ENCODE data around the gene MAGOHB. TPM values are rescaled to one million over a fixed set of nuclear protein-coding genes. Genes with fewer than 3 reads are reported as not detected.

Gene MAGOHB
- total RNA-seq, 1 experiment from 2014 or later: 22.5 TPM

DNA sequence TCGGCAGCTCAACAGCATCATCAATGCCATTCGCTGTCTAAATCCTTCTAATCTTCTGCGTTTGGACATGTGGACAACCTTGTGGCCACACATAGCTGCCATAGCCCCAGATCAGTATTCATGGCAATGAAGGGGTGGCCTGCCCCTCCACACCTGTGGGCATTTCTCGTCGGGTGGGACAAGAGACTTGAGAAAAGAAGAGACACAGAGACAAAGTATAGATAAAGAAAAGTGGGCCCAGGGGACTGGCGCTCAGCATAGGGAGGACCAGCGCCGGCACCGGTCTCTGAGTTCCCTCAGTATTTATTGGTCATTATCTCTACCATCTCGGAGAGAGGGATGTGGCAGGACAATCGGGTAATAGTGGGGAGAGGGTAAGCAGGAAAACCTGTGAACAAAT lies 42.3 kb downstream of the MAGOHB start:
- POLR2A ChIA-PET: no interaction called here
- TF ChIP-seq SIN3A (IDR thresholded peaks at IDR 0.05; ENCODE audit: borderline replicate concordance, insufficient read depth, low read depth, low read length) (no peak), TCF7L2 (IDR thresholded peaks at IDR 0.05; ENCODE audit: low read depth, low read length) (no peak), POLR2AphosphoS5 (IDR thresholded peaks at IDR 0.05; ENCODE audit: low read depth, low read length) (no peak)
- TF ChIP-seq, protein P1, sequence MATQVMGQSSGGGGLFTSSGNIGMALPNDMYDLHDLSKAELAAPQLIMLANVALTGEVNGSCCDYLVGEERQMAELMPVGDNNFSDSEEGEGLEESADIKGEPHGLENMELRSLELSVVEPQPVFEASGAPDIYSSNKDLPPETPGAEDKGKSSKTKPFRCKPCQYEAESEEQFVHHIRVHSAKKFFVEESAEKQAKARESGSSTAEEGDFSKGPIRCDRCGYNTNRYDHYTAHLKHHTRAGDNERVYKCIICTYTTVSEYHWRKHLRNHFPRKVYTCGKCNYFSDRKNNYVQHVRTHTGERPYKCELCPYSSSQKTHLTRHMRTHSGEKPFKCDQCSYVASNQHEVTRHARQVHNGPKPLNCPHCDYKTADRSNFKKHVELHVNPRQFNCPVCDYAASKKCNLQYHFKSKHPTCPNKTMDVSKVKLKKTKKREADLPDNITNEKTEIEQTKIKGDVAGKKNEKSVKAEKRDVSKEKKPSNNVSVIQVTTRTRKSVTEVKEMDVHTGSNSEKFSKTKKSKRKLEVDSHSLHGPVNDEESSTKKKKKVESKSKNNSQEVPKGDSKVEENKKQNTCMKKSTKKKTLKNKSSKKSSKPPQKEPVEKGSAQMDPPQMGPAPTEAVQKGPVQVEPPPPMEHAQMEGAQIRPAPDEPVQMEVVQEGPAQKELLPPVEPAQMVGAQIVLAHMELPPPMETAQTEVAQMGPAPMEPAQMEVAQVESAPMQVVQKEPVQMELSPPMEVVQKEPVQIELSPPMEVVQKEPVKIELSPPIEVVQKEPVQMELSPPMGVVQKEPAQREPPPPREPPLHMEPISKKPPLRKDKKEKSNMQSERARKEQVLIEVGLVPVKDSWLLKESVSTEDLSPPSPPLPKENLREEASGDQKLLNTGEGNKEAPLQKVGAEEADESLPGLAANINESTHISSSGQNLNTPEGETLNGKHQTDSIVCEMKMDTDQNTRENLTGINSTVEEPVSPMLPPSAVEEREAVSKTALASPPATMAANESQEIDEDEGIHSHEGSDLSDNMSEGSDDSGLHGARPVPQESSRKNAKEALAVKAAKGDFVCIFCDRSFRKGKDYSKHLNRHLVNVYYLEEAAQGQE (IDR thresholded peaks at IDR 0.05; ENCODE audit: insufficient read depth in 1 of 2, low read depth in 2 of 2, low read length in 1 of 2): no peak
- TF ChIP-seq, protein P2, sequence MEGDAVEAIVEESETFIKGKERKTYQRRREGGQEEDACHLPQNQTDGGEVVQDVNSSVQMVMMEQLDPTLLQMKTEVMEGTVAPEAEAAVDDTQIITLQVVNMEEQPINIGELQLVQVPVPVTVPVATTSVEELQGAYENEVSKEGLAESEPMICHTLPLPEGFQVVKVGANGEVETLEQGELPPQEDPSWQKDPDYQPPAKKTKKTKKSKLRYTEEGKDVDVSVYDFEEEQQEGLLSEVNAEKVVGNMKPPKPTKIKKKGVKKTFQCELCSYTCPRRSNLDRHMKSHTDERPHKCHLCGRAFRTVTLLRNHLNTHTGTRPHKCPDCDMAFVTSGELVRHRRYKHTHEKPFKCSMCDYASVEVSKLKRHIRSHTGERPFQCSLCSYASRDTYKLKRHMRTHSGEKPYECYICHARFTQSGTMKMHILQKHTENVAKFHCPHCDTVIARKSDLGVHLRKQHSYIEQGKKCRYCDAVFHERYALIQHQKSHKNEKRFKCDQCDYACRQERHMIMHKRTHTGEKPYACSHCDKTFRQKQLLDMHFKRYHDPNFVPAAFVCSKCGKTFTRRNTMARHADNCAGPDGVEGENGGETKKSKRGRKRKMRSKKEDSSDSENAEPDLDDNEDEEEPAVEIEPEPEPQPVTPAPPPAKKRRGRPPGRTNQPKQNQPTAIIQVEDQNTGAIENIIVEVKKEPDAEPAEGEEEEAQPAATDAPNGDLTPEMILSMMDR (IDR thresholded peaks at IDR 0.05): no peak
- Histone ChIP-seq H3K36me3 (ENCODE audit: control insufficient read depth, insufficient read depth, low read length) (no peaks in the 10 kb centered on the region), H3K4me3 (ENCODE audit: low read depth in 2 of 2, low read length in 2 of 2) (no peak overlapping the region), H3K27me3 (ENCODE audit: control insufficient read depth, insufficient read depth, low read length) (no peaks in the 10 kb centered on the region), H3K4me1 (ENCODE audit: control insufficient read depth, insufficient read depth, low read length) (no peaks in the 10 kb centered on the region), H3K27ac (ENCODE audit: low read length) (no peak overlapping the region), H3K9me3 (ENCODE audit: control insufficient read depth, insufficient read depth, low read depth, low read length) (no peaks in the 10 kb centered on the region)
- DNase-seq (ENCODE audit: low read depth, low spot score) (no peak), ATAC-seq (no peak)
- CTCF ChIA-PET: no interaction called here
- in situ Hi-C loops (cut with HindIII; ENCODE audit: low pct_unique_long_range_greater_than_20kb, low sequenced_read_pairs) (no loop called here), intact Hi-C loops (cut with micrococcal nuclease; ENCODE audit: unreplicated experiment) (no loop called here)
- no TSS peak for BruUV-seq (replicated peaks)

DNA sequence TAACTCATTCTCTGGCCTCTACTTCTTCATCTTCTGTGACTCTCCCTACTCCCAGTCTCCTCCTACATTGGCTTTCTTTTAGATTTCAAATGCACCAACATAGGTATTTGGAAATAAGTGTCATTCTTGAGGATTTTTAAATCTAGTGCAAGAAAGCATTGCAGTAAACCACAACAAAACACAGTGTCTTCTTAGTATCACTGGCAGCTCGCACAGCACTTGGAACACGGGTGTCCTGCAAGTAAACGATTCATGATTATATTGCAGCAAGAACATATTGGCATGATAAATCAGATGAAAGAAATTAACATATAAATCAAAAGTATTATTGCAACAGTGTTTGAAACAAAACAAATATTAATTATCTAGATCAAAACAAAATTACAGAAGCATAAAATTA lies 45.6 kb downstream of the MAGOHB start:
- no peaks in the 10 kb centered on the region for H3K9me3 ChIP-seq (ENCODE audit: control insufficient read depth, insufficient read depth, low read depth, low read length)
- POLR2A ChIA-PET: no interaction called here
- DNase-seq (ENCODE audit: low read depth, low spot score): no peak
- H3K27me3 ChIP-seq (ENCODE audit: control insufficient read depth, insufficient read depth, low read length): no peaks in the 10 kb centered on the region
- no peak overlapping the region for H3K27ac ChIP-seq (ENCODE audit: low read length)
- BruUV-seq (replicated peaks): no TSS peak
- CTCF ChIA-PET: no interaction called here
- no peak overlapping the region for H3K4me3 ChIP-seq (ENCODE audit: low read depth in 2 of 2, low read length in 2 of 2)
- ATAC-seq: no peak
- TF ChIP-seq SIN3A (IDR thresholded peaks at IDR 0.05; ENCODE audit: borderline replicate concordance, insufficient read depth, low read depth, low read length): no peak
- TF ChIP-seq, protein P1 (IDR thresholded peaks at IDR 0.05; ENCODE audit: insufficient read depth in 1 of 2, low read depth in 2 of 2, low read length in 1 of 2): no peak
- no peak for TF ChIP-seq TCF7L2 (IDR thresholded peaks at IDR 0.05; ENCODE audit: low read depth, low read length)
- TF ChIP-seq POLR2AphosphoS5 (IDR thresholded peaks at IDR 0.05; ENCODE audit: low read depth, low read length): no peak
- TF ChIP-seq, protein P2 (IDR thresholded peaks at IDR 0.05): no peak
- no peaks in the 10 kb centered on the region for H3K4me1 ChIP-seq (ENCODE audit: control insufficient read depth, insufficient read depth, low read length)
- in situ Hi-C loops (cut with HindIII; ENCODE audit: low pct_unique_long_range_greater_than_20kb, low sequenced_read_pairs) (no loop called here), intact Hi-C loops (cut with micrococcal nuclease; ENCODE audit: unreplicated experiment) (no loop called here)
- H3K36me3 ChIP-seq (ENCODE audit: control insufficient read depth, insufficient read depth, low read length): no peaks in the 10 kb centered on the region
